ENCODE measurements around the gene KDM6A.
"Not testable (repeated sequence)": the region's sequence is repeated elsewhere in the genome, so short reads cannot be mapped to it uniquely, and the experiment has no call there.

KDM6A gene

DNA sequence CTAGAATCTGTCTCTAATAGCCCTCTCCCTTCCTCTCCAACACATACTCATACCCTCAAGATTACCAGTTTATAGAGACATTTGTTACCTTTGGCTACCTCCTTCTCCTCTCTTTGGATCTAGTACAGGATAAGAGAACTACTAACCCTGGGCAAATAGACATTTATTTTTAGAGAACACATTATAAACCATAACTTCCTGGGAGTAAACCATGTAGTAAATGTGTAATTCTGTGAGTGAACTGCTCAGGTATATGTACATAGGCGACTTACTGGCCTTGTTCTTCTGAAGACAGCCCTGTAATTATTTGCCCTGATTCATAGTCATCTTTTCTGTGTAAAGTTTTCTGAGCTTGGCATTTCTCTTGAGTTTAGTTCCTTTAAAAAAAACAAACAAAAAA lies 94.2 kb downstream of the KDM6A start:
- DNase-seq, result no peak

GRCh38 chrX:44970709-44971108 lies 97.7 kb downstream of the KDM6A start:
- no peak for DNase-seq

GRCh38 chrX:44971674-44972073 lies 98.7 kb downstream of the KDM6A start:
- DNase-seq, result no peak

- DNase-seq, result no peak
Observed at GRCh38 chrX:44972132-44972531, 99.1 kb downstream of the KDM6A start.

DNA sequence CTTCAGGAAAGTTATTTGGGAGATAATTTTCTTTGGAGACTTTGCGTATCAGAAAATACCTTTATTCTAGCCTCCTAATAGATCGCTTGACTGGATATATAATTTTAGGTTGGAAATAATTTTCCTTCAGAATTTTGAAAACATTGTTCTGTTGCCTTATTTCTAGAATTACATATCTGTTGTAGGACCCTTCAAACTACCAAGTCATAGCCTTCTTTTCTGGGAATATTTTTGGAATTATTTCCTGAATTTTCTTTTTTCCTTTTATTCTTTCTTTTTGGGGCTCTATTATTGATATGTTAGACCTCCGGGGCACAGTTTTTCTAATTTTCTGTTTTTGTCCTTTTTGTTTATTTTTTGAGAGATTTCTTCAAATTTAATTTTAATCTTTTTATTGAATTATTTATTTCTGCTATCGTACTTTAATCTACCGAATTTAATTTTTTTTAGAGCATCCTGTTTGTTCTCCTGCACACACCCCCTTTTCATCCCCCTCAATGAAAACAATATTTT lies 100.5 kb downstream of the KDM6A start:
- no peak for DNase-seq

DNA sequence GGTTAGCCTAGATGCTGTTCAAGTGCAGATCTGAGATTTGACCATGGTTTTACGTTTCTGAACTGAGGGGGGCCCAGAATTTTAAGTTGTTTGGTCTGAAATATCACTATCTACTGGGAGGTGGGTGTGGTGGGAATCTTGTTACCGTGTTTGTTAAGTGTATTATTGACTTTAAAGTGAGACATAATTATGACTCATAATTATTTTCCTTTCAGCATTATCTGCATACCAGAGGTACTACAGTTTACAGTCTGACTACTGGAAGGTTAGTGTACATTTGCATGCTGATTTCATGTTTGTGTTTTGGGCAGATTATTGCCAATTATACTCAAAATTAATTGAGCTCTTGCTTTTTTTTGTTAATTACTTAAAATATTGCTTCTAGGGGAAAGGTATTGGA lies 101.5 kb downstream of the KDM6A start:
- no peak for DNase-seq

- DNase-seq, result no peak
Observed at GRCh38 chrX:44975666-44976263, 102.8 kb downstream of the KDM6A start.

DNA sequence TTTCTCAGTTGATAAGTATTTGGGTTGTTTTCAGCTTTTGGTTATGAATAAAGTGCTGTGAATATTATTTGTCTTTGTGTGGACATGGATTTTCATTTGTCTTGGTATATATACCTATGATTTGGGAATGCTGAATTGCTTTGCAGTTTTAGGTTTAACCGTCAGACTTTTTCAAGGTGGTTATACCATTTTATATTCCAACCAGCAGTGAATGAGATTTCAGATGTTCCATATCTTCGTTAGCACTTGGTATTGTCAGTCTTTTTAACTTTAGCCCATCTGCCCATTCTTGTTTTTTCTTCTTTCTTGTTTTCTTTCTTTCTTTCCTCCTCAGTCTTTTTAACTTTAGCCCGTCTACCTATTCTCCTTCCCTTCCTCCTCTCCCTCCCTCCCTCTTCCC lies 106.0 kb downstream of the KDM6A start:
- DNase-seq, result no peak

DNA sequence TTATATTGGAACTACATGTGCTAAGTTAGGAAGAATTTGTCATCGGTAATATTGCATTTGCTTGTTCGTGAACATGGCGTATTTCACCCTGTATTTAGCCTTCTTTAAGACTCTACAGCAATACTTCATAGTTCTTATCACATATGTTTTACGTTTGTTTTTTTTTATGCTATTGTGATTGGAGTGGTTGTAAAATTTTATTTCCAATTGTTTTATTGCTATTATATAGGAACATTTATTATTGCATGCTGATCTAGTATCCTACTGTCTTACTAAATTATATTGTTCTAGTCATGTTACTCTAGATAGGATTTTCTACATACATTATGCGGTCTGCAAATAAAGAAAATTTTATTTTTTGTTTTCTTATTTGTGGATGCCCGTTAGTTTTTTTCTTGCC lies 107.4 kb downstream of the KDM6A start:
- no peak for DNase-seq

DNA sequence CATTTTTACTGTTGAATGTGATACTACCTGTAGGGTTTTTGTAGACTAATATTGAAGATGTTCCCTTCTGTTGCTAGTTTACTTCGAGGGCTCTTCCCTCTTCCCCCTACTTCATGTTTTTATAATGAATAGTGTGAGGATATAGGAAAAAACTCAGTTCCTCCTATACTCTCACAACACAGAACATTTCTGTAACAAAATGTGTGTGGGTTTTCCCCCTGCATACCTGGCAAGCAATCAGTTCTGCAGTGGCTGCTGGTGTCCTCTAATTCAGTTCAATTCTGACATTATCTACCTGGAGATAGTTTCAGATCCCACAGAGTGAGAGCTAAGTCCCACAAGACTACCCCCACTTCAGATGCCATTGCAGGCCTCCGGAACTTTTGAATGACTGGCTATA lies 107.9 kb downstream of the KDM6A start:
- DNase-seq, result no peak

- DNase-seq, result no peak
Observed at GRCh38 chrX:44989995-44990770, 117.2 kb downstream of the KDM6A start.

DNA sequence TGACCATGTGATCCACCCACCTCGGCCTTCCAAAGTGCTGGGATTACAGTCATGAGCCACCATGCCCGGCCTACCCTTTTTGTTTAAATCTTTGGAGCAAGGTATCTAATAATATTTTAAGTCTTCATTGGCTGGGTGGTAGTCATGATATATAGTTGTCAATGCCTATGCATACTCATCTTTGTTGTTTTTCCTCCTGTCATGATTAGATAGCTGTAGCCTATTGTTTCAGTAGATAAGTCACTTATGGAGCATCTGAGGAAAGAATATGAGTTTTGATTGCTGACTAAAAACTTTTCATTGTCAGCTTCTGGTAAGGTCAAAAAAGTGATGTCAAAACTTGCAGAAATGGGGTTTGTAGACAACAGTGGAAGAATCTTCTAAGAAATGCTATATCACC lies 119.8 kb downstream of the KDM6A start:
- DNase-seq, result no peak

DNA sequence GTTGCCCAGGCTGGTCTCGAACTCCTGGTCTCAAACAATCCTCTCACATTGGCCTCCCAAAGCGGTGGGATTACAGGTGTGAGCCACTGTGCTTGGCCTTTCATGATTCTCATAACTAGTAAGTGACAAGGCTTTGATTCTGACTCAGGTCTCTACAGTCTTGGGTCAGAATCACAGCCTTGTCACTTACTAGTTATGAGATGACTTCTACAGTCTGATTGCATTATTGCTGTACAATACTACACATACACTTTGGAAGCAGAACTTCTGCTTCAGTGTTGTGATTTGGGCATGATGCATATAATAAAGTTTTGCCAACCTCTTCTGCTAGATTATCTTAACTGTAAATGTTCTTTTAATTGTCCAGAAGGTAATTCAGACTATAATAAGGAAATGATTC lies 123.3 kb downstream of the KDM6A start:
- DNase-seq, result no peak

DNA sequence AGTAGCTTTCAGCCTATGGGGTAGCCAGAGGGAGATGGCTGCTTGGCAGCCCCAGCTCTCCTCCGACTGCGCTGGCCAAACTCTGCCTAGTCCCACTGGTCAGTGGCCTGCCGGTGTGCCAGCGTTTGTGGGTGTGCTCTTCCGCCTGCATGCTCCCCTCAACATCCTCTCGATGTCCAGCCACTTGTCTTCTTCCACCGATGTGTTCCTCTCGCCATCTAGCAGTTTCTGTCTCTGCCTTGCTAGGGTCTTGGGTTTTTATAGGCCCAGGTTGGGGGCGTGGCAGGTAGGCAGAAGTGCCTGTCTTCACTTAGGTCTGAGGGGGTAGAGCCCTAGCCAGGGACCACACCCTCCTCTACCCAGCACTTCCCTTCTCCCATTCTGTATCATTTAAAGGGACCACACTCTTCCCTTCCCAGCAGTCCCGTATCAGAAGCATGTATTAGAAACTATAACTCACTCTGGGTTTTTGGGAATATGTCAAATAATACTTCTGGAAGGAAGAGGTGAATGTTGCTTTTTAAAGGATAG lies 124.4 kb downstream of the KDM6A start:
- no peak for DNase-seq

GRCh38 chrX:44997888-44998287 lies 124.9 kb downstream of the KDM6A start:
- DNase-seq, result peak; percentile 4

GRCh38 chrX:44999237-44999636 lies 126.2 kb downstream of the KDM6A start:
- DNase-seq, result not testable (repeated sequence)

- DNase-seq, result not testable (repeated sequence)
Observed at GRCh38 chrX:44999872-45000271, 126.9 kb downstream of the KDM6A start.

GRCh38 chrX:45001048-45001447 lies 128.1 kb downstream of the KDM6A start:
- DNase-seq, result no peak

DNA sequence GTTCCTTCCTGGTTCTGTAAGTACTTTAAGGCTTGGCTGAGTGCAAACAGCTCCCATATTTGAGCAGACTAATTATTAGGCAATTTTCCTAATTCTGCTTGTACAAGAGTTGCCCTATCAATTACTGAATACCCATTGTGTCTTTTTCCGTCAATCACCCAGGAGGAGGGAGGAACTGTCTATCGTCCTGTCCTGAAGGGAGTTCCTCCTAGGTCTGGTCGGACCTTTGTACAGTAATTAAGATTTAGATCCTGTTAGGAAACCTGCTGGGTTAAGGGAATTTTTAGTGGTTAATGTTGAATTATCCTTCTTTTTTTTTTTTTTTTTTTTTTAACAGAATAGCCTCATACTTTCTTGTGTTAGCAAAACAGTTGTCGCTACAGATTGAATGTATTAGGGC lies 130.1 kb downstream of the KDM6A start:
- no peak for DNase-seq

GRCh38 chrX:45006002-45006800 lies 133.2 kb downstream of the KDM6A start:
- DNase-seq, result no peak

- no peak for DNase-seq
Observed at GRCh38 chrX:45007598-45007997, 134.6 kb downstream of the KDM6A start.

GRCh38 chrX:45009371-45010000 lies 136.5 kb downstream of the KDM6A start:
- DNase-seq, result no peak

DNA sequence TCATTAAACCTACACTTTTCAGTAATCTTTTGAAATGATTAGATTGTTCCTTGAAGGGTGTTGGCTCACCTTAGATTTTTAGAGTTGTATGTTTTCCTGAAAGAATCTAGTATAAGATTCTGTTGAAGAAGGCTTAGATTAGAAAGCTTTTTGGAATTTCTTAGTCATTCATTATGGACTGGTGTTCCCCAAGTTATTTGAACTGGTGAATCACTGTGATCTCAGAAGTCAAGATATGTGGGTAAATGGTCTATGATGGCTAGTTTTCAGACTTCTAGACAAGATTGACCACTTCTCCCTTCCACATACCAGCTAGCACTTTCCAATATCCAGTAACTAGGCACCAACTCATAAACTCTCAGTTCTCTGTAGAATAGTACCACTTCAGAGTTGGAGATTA lies 138.1 kb downstream of the KDM6A start:
- DNase-seq, result no peak

Measured in RPMI8226 (cell line).